HG02943 (cell line): Measurements from ENCODE around the gene MAMLD1.

ENCODE experiments used
- ATAC-seq: cut with Tn5 transposase; IDR thresholded peaks from one replicate; pipeline ENCODE4 v1.9.1; 2021; ENCODE audit warnings: mild to moderate bottlenecking, low read depth, moderate library complexity; ENCODE audit not compliant: unreplicated experiment

Gene MAMLD1

DNA sequence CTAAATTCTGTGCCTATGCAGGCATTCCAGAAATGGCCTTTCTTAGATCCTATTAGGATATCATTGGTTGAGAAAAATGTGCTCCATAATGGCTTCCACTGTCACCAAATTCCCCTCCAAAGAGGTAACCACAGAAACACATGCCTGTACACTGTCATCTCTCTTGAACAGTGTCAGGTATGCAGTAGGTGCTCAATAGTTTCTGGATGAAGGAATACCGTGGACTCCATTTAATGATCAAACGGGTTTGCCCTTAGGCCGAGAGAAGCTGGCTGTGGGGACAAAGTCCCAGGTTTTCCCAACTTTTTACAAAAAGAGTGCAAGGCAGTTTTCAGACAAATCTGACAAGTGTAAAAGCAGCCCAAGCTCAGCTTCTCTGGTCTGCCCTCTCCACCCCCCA is 188.8 kb downstream of the MAMLD1 start:
- no peak for ATAC-seq

DNA sequence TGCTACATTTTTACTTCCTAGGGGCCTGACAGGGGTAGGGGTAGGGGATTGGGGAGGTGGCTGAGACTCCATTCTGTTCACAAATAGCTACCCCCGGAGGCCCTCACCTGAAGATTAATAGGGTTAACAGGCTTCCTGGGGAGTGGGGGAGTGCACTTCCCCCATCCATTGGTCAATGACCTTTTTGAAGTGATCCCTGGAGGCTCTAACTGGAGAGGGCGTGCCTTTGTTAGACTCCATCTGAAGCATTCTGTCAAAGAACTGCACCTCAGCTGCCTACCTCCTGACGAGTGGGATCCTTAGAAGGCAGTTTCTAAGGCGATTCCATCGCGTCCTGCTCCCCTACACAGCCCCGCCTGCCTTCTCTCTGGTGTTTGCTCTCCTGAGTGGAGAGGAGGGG is 195.3 kb downstream of the MAMLD1 start:
- ATAC-seq = no peak
